Tibial artery (tissue), 4 donors: ENCODE data around the gene MKKS.

Experiments used
- DNase-seq, 2 donors: peaks; one replicate each; pipeline ENCODE4 v3.0.0-alpha.2; 2019
- H3K27ac ChIP-seq, 2 donors: fragments of 200-600 bp; sonication (generic) in 1 of 2; 1 replicate in 1 of 2; 2 replicates in 1 of 2; pipeline ENCODE4 v1.5.1; 2018 to 2019; ENCODE audit warnings: mild to moderate bottlenecking in 1 of 2
- H3K27me3 ChIP-seq, 2 donors: fragments of 200-600 bp; sonication (generic) in 1 of 2; one replicate each; pipeline versions ENCODE4 v1.5.1 to v1.6.0; 2016 to 2019
- H3K36me3 ChIP-seq, 3 donors: fragments of 200-600 bp; sonication (generic) in 2 of 3; one replicate each; pipeline ENCODE4 v1.5.1; 2016 to 2019; ENCODE audit warnings: mild to moderate bottlenecking in 2 of 3
- H3K4me1 ChIP-seq, 4 donors: fragments of 200-600 bp; sonication (generic) in 2 of 4; 1 replicate in 3 of 4; 2 replicates in 1 of 4; pipeline ENCODE4 v1.5.1; 2016 to 2019
- H3K4me3 ChIP-seq, 2 donors: fragments of 200-600 bp; sonication (generic) in 1 of 2; 1 replicate in 1 of 2; 2 replicates in 1 of 2; pipeline ENCODE4 v1.5.1; 2018 to 2019; ENCODE audit warnings: mild to moderate bottlenecking in 2 of 2
- H3K9me3 ChIP-seq, 3 donors: fragments of 200-600 bp; sonication (generic) in 1 of 3; one replicate each; pipeline ENCODE4 v1.5.1; 2016 to 2019
- CTCF ChIP-seq, 2 experiments: fragments of 200-600 bp in 1 of 2; fragments of 450-650 bp in 1 of 2; IDR thresholded peaks; one replicate each; pipeline ENCODE4 v1.5.1; 2017 to 2019; ENCODE audit warnings: antibody characterized with exemption in 2 of 2, mild to moderate bottlenecking in 1 of 2, moderate library complexity in 1 of 2
- intact Hi-C: fragments of 100-400 bp; cut with DNase I; formaldehyde crosslinking; loops from one replicate; pipeline ENCODE4 v1.15.0; 2023; ENCODE audit warnings: low total_unique reads

MKKS gene

GRCh38 chr20:10433623-10434466, at the start of gene MKKS:
TSS of gene MKKS (minus strand) at chr20:10434222. CDS start at chr20:10413514, 20,708 bp downstream.
- Histone ChIP-seq H3K27me3 (no peaks in the 10 kb centered on the region), H3K36me3 (no peaks in the 10 kb centered on the region), H3K4me3 (peak within 1 kb of the TSS; percentile 69 to 85), H3K9me3 (no peaks in the 10 kb centered on the region), H3K4me1 (peaks cover 0 to 27% (median 13%) of the 10 kb centered on the region in 4 donors), H3K27ac (peak within 1 kb of the TSS; percentile 82 to 87)
- DNase-seq, result peak; percentile 82 to 93
- TF ChIP-seq CTCF (IDR thresholded peaks at IDR 0.05), result peak in 1 of 2 experiments; percentile 7
- intact Hi-C loops, result loop anchor here (10.0 kb wide), 2 partner anchors 219 to 241 kb away; partner anchors contain the start of genes JAG1 and SNAP25

GRCh38 chr20:10483691-10484090, 49.7 kb upstream of the MKKS start:
- H3K4me1 ChIP-seq, result no peaks in the 10 kb centered on the region
- H3K27me3 ChIP-seq, result no peaks in the 10 kb centered on the region
- intact Hi-C loops, result no loop called here
- no peak overlapping the region for H3K27ac ChIP-seq
- no peak for TF ChIP-seq CTCF (IDR thresholded peaks at IDR 0.05)
- H3K36me3 ChIP-seq, result no peaks in the 10 kb centered on the region
- no peaks in the 10 kb centered on the region for H3K9me3 ChIP-seq
- H3K4me3 ChIP-seq, result no peak overlapping the region
- no peak for DNase-seq

GRCh38 chr20:10481676-10482075, 47.7 kb upstream of the MKKS start:
- no peak for TF ChIP-seq CTCF (IDR thresholded peaks at IDR 0.05)
- DNase-seq, result no peak
- intact Hi-C loops, result no loop called here
- H3K4me1 ChIP-seq, result no peaks in the 10 kb centered on the region
- no peaks in the 10 kb centered on the region for H3K9me3 ChIP-seq
- H3K4me3 ChIP-seq, result no peak overlapping the region
- H3K27me3 ChIP-seq, result no peaks in the 10 kb centered on the region
- H3K36me3 ChIP-seq, result no peaks in the 10 kb centered on the region
- no peak overlapping the region for H3K27ac ChIP-seq

GRCh38 chr20:10478930-10479329, 44.9 kb upstream of the MKKS start:
- no peak for DNase-seq
- H3K36me3 ChIP-seq, result no peaks in the 10 kb centered on the region
- no peaks in the 10 kb centered on the region for H3K27me3 ChIP-seq
- H3K4me1 ChIP-seq, result peaks cover 0 to 15% (median 4%) of the 10 kb centered on the region in 4 donors
- H3K4me3 ChIP-seq, result no peak overlapping the region
- H3K9me3 ChIP-seq, result no peaks in the 10 kb centered on the region
- intact Hi-C loops, result no loop called here
- no peak overlapping the region for H3K27ac ChIP-seq
- TF ChIP-seq CTCF (IDR thresholded peaks at IDR 0.05), result no peak

GRCh38 chr20:10478205-10478604, 44.2 kb upstream of the MKKS start:
- H3K27me3 ChIP-seq, result no peaks in the 10 kb centered on the region
- no peak for TF ChIP-seq CTCF (IDR thresholded peaks at IDR 0.05)
- no peak overlapping the region for H3K27ac ChIP-seq
- DNase-seq, result no peak
- H3K4me1 ChIP-seq, result peaks cover 0 to 23% (median 7%) of the 10 kb centered on the region in 4 donors
- no peaks in the 10 kb centered on the region for H3K9me3 ChIP-seq
- intact Hi-C loops, result no loop called here
- H3K4me3 ChIP-seq, result no peak overlapping the region
- H3K36me3 ChIP-seq, result no peaks in the 10 kb centered on the region
